Measurements from ENCODE around the gene CAPZA1.
A peak's percentile ranks its signal among the peaks of the same experiment; 100 is the strongest.

The CAPZA1 gene

GRCh38 chr1:112628516-112628915, 8.9 kb downstream of the CAPZA1 start:
- no peak overlapping the region for H4K8ac ChIP-seq (ENCODE audit: low read depth, low read length)
- no peak overlapping the region for H3K23ac ChIP-seq (ENCODE audit: low read length)
- H3K9ac ChIP-seq (ENCODE audit: low read length) = no peak overlapping the region
- H3K79me2 ChIP-seq (ENCODE audit: control insufficient read depth, insufficient read depth, low read length, poor library complexity) = peaks cover 11% of the 10 kb centered on the region
- WGBS (ENCODE audit: extremely low coverage, insufficient coverage, insufficient read length) = no CpG with 5 or more reads among the region's 2 CpGs
- H3K4me3 ChIP-seq (ENCODE audit: low read depth, low read length) = no peak overlapping the region
- peaks cover 4 to 6% of the 10 kb centered on the region in 2 experiments for H3K36me3 ChIP-seq (ENCODE audit: control insufficient read depth in 1 of 2, insufficient read depth in 2 of 2, low read length in 2 of 2)
- no peak overlapping the region for H4K12ac ChIP-seq (ENCODE audit: low read depth, low read length)
- no peaks in the 10 kb centered on the region for H3K9me3 ChIP-seq (ENCODE audit: insufficient read depth, low read depth, low read length)
- H2BK120ac ChIP-seq (ENCODE audit: insufficient read depth, low read length, poor library complexity) = no peak overlapping the region
- no peak overlapping the region for H2BK12ac ChIP-seq (ENCODE audit: low read length)
- peak; percentile 17 to 57 for DNase-seq
- H3K4me2 ChIP-seq (ENCODE audit: low read length) = no peak overlapping the region
- H3K79me1 ChIP-seq (ENCODE audit: low read length) = no peaks in the 10 kb centered on the region
- no peak overlapping the region for H3K14ac ChIP-seq (ENCODE audit: low read length)
- no peak overlapping the region for H2AFZ ChIP-seq (ENCODE audit: insufficient read depth, low read length, poor library complexity)
- H3K18ac ChIP-seq (ENCODE audit: low read length) = no peak overlapping the region
- peaks cover 0 to 2% of the 10 kb centered on the region in 2 experiments for H3K4me1 ChIP-seq (ENCODE audit: control insufficient read depth in 1 of 2, insufficient read depth in 2 of 2, low read length in 2 of 2)
- H3K27ac ChIP-seq (ENCODE audit: low read depth, low read length) = no peak overlapping the region
- no peaks in the 10 kb centered on the region for H3K27me3 ChIP-seq (ENCODE audit: insufficient read depth, low read length)
- peak overlapping the region; percentile 79 for H3K4ac ChIP-seq (ENCODE audit: low read depth, low read length)
- no peak overlapping the region for H2AK5ac ChIP-seq (ENCODE audit: low read length)
- H2BK5ac ChIP-seq (ENCODE audit: low read depth, low read length, poor library complexity) = no peak overlapping the region
- no peak overlapping the region for H4K91ac ChIP-seq (ENCODE audit: low read depth, low read length)

GRCh38 chr1:112629256-112629655, 9.6 kb downstream of the CAPZA1 start:
- H3K18ac ChIP-seq (ENCODE audit: low read length) = no peak overlapping the region
- no peak overlapping the region for H3K27ac ChIP-seq (ENCODE audit: low read depth, low read length)
- DNase-seq = no peak
- no peak overlapping the region for H4K8ac ChIP-seq (ENCODE audit: low read depth, low read length)
- H2BK120ac ChIP-seq (ENCODE audit: insufficient read depth, low read length, poor library complexity) = no peak overlapping the region
- H3K9me3 ChIP-seq (ENCODE audit: insufficient read depth, low read depth, low read length) = no peaks in the 10 kb centered on the region
- no peak overlapping the region for H2AK5ac ChIP-seq (ENCODE audit: low read length)
- H3K4ac ChIP-seq (ENCODE audit: low read depth, low read length) = peak overlapping the region; percentile 79
- no peak overlapping the region for H3K14ac ChIP-seq (ENCODE audit: low read length)
- peaks cover 0 to 2% of the 10 kb centered on the region in 2 experiments for H3K4me1 ChIP-seq (ENCODE audit: control insufficient read depth in 1 of 2, insufficient read depth in 2 of 2, low read length in 2 of 2)
- H3K4me2 ChIP-seq (ENCODE audit: low read length) = no peak overlapping the region
- no peak overlapping the region for H2BK12ac ChIP-seq (ENCODE audit: low read length)
- H4K12ac ChIP-seq (ENCODE audit: low read depth, low read length) = no peak overlapping the region
- no peak overlapping the region for H3K4me3 ChIP-seq (ENCODE audit: low read depth, low read length)
- H3K27me3 ChIP-seq (ENCODE audit: insufficient read depth, low read length) = no peaks in the 10 kb centered on the region
- no peaks in the 10 kb centered on the region for H3K79me1 ChIP-seq (ENCODE audit: low read length)
- H2AFZ ChIP-seq (ENCODE audit: insufficient read depth, low read length, poor library complexity) = no peak overlapping the region
- no peak overlapping the region for H2BK5ac ChIP-seq (ENCODE audit: low read depth, low read length, poor library complexity)
- H4K91ac ChIP-seq (ENCODE audit: low read depth, low read length) = no peak overlapping the region
- peaks cover 11% of the 10 kb centered on the region for H3K79me2 ChIP-seq (ENCODE audit: control insufficient read depth, insufficient read depth, low read length, poor library complexity)
- H3K36me3 ChIP-seq (ENCODE audit: control insufficient read depth in 1 of 2, insufficient read depth in 2 of 2, low read length in 2 of 2) = peaks cover 4 to 6% of the 10 kb centered on the region in 2 experiments
- no peak overlapping the region for H3K23ac ChIP-seq (ENCODE audit: low read length)
- H3K9ac ChIP-seq (ENCODE audit: low read length) = no peak overlapping the region

- Histone ChIP-seq H4K8ac (ENCODE audit: low read depth, low read length) (no peak overlapping the region), H3K79me1 (ENCODE audit: low read length) (no peaks in the 10 kb centered on the region), H3K23ac (ENCODE audit: low read length) (no peak overlapping the region), H2BK5ac (ENCODE audit: low read depth, low read length, poor library complexity) (no peak overlapping the region), H2BK120ac (ENCODE audit: insufficient read depth, low read length, poor library complexity) (no peak overlapping the region), H3K9ac (ENCODE audit: low read length) (no peak overlapping the region), H4K91ac (ENCODE audit: low read depth, low read length) (no peak overlapping the region), H3K4ac (ENCODE audit: low read depth, low read length) (no peak overlapping the region), H3K27me3 (ENCODE audit: insufficient read depth, low read length) (no peaks in the 10 kb centered on the region), H3K18ac (ENCODE audit: low read length) (no peak overlapping the region), H3K4me2 (ENCODE audit: low read length) (no peak overlapping the region), H2AK5ac (ENCODE audit: low read length) (no peak overlapping the region), H2AFZ (ENCODE audit: insufficient read depth, low read length, poor library complexity) (no peak overlapping the region), H3K79me2 (ENCODE audit: control insufficient read depth, insufficient read depth, low read length, poor library complexity) (peaks cover 7% of the 10 kb centered on the region), H3K36me3 (ENCODE audit: control insufficient read depth in 1 of 2, insufficient read depth in 2 of 2, low read length in 2 of 2) (peaks cover 2% of the 10 kb centered on the region in 2 experiments), H3K14ac (ENCODE audit: low read length) (no peak overlapping the region), H3K4me3 (ENCODE audit: low read depth, low read length) (no peak overlapping the region), H3K9me3 (ENCODE audit: insufficient read depth, low read depth, low read length) (no peaks in the 10 kb centered on the region), H2BK12ac (ENCODE audit: low read length) (no peak overlapping the region), H3K4me1 (ENCODE audit: control insufficient read depth in 1 of 2, insufficient read depth in 2 of 2, low read length in 2 of 2) (peaks cover 4 to 6% of the 10 kb centered on the region in 2 experiments), H3K27ac (ENCODE audit: low read depth, low read length) (no peak overlapping the region), H4K12ac (ENCODE audit: low read depth, low read length) (no peak overlapping the region)
- no peak for DNase-seq
- WGBS (ENCODE audit: extremely low coverage, insufficient coverage, insufficient read length) = no CpG with 5 or more reads among the region's 2 CpGs
Observed at GRCh38 chr1:112633628-112634027, 14.0 kb downstream of the CAPZA1 start.

GRCh38 chr1:112634367-112634766, 14.7 kb downstream of the CAPZA1 start:
- no peak overlapping the region for H4K12ac ChIP-seq (ENCODE audit: low read depth, low read length)
- peaks cover 2% of the 10 kb centered on the region in 2 experiments for H3K36me3 ChIP-seq (ENCODE audit: control insufficient read depth in 1 of 2, insufficient read depth in 2 of 2, low read length in 2 of 2)
- H2BK120ac ChIP-seq (ENCODE audit: insufficient read depth, low read length, poor library complexity) = no peak overlapping the region
- no peak overlapping the region for H3K4me2 ChIP-seq (ENCODE audit: low read length)
- no peak overlapping the region for H3K27ac ChIP-seq (ENCODE audit: low read depth, low read length)
- H4K91ac ChIP-seq (ENCODE audit: low read depth, low read length) = no peak overlapping the region
- peaks cover 7% of the 10 kb centered on the region for H3K79me2 ChIP-seq (ENCODE audit: control insufficient read depth, insufficient read depth, low read length, poor library complexity)
- no peak overlapping the region for H3K4ac ChIP-seq (ENCODE audit: low read depth, low read length)
- no peak overlapping the region for H3K14ac ChIP-seq (ENCODE audit: low read length)
- H4K8ac ChIP-seq (ENCODE audit: low read depth, low read length) = no peak overlapping the region
- no peaks in the 10 kb centered on the region for H3K9me3 ChIP-seq (ENCODE audit: insufficient read depth, low read depth, low read length)
- H2BK12ac ChIP-seq (ENCODE audit: low read length) = no peak overlapping the region
- H3K18ac ChIP-seq (ENCODE audit: low read length) = no peak overlapping the region
- H3K23ac ChIP-seq (ENCODE audit: low read length) = no peak overlapping the region
- H3K27me3 ChIP-seq (ENCODE audit: insufficient read depth, low read length) = no peaks in the 10 kb centered on the region
- H2BK5ac ChIP-seq (ENCODE audit: low read depth, low read length, poor library complexity) = no peak overlapping the region
- H3K79me1 ChIP-seq (ENCODE audit: low read length) = no peaks in the 10 kb centered on the region
- H2AK5ac ChIP-seq (ENCODE audit: low read length) = no peak overlapping the region
- H2AFZ ChIP-seq (ENCODE audit: insufficient read depth, low read length, poor library complexity) = no peak overlapping the region
- no peak for DNase-seq
- H3K9ac ChIP-seq (ENCODE audit: low read length) = no peak overlapping the region
- peaks cover 4 to 6% of the 10 kb centered on the region in 2 experiments for H3K4me1 ChIP-seq (ENCODE audit: control insufficient read depth in 1 of 2, insufficient read depth in 2 of 2, low read length in 2 of 2)
- no peak overlapping the region for H3K4me3 ChIP-seq (ENCODE audit: low read depth, low read length)
